ENCODE measurements around the gene TNFAIP1.
"Not testable (repeated sequence)": the region's sequence is repeated elsewhere in the genome, so short reads cannot be mapped to it uniquely, and the experiment has no call there.

TNFAIP1 gene

GRCh38 chr17:28335201-28335958 is at the start of gene TNFAIP1, which contains the start of gene IFT20:
Gene TNFAIP1, plus strand, starts transcription at chr17:28335761. Its CDS starts 3,761 bp downstream, at chr17:28339522.
Gene IFT20, minus strand, starts transcription at chr17:28335472. Its CDS starts 3,487 bp downstream, at chr17:28331985.
- peak; percentile 100 for DNase-seq

GRCh38 chr17:28285965-28286364 is 49.6 kb upstream of the TNFAIP1 start:
- DNase-seq, result no peak

GRCh38 chr17:28290703-28291102 is 44.9 kb upstream of the TNFAIP1 start:
- DNase-seq, result peak; percentile 19

- DNase-seq, result no peak
These were observed 43.7 kb upstream of the TNFAIP1 start for GRCh38 chr17:28291780-28292330.

GRCh38 chr17:28292878-28293277 is 42.7 kb upstream of the TNFAIP1 start:
- not testable (repeated sequence) for DNase-seq

GRCh38 chr17:28293994-28294393 is 41.6 kb upstream of the TNFAIP1 start:
- no peak for DNase-seq

- DNase-seq, result no peak
These were observed 39.6 kb upstream of the TNFAIP1 start for GRCh38 chr17:28295677-28296578.

GRCh38 chr17:28298449-28298848 is 37.1 kb upstream of the TNFAIP1 start:
- DNase-seq, result no peak

GRCh38 chr17:28306954-28307401 is 28.6 kb upstream of the TNFAIP1 start:
- DNase-seq, result no peak

- no peak for DNase-seq
These were observed 21.7 kb upstream of the TNFAIP1 start for GRCh38 chr17:28313841-28314240.

GRCh38 chr17:28315846-28316705 is 19.5 kb upstream of the TNFAIP1 start:
- DNase-seq, result no peak

- no peak for DNase-seq
These were observed 18.2 kb upstream of the TNFAIP1 start for GRCh38 chr17:28317099-28317965.

GRCh38 chr17:28317966-28318758 is 17.4 kb upstream of the TNFAIP1 start:
- DNase-seq, result no peak

GRCh38 chr17:28318759-28319597 is 16.6 kb upstream of the TNFAIP1 start, which contains the start of gene TMEM97:
Gene TMEM97, plus strand, starts transcription at chr17:28319200. Its CDS starts 40 bp downstream, at chr17:28319240.
- DNase-seq, result peak; percentile 98

- no peak for DNase-seq
These were observed 16.0 kb upstream of the TNFAIP1 start for GRCh38 chr17:28319598-28319935.

GRCh38 chr17:28320215-28321061 is 15.1 kb upstream of the TNFAIP1 start:
- no peak for DNase-seq

GRCh38 chr17:28324267-28324745 is 11.3 kb upstream of the TNFAIP1 start:
- no peak for DNase-seq

GRCh38 chr17:28324781-28325180 is 10.8 kb upstream of the TNFAIP1 start:
- DNase-seq, result no peak
